Measurements from ENCODE around the gene NUP205. TPM values are rescaled to one million over a fixed set of nuclear protein-coding genes. Genes with fewer than 3 reads are reported as not detected.

The NUP205 gene
- total RNA-seq: 36.9 TPM

DNA sequence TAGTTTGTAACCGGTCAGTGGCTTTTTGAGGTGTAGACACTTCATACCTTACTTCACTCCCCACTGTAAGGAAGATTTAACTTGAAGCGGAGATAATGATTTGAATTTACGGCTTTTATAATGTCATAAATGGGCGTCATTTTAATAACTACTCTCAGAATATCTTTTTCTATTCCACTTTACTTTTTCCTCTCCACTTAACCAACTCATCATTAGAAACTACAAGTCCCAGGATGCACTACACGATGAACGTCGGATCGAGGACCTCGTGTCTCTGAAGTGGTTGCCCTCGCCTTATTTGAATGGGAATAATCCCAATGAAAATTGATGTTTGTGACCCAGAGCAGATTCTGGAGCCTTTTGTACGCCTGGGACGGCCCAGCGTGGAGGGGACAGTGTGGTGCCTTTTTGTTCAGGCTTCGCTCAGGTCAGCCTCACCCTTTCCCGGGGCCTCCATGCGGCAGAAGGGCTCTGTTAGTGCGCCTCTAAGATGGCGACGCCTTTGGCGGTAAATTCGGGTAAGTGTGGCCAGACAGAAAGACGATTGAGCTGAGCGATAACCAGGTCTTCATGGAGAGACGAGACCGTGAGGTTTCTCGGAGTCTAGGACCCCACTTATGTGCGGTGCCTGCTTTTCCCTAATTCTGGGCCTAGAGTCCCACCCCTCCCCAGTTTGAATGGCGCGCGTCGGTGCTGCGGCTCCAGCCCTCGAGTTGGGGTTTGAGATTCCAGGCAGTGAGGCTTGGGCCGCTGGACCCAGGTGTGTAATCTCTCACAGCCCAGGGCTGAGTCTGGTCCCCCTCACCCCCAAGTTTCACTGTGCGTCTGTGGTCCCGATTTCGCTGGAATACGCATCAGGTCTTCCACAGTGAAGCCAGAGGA lies at the start of gene NUP205:
Gene NUP205, plus strand, starts transcription at position 463 of the 882 bp plus-strand sequence. Its CDS starts 28 bp downstream, at position 491.
- peak; percentile 79 to 91 (median 84) for DNase-seq (ENCODE audit: low read depth in 2 of 3, low spot score in 2 of 3)

DNA sequence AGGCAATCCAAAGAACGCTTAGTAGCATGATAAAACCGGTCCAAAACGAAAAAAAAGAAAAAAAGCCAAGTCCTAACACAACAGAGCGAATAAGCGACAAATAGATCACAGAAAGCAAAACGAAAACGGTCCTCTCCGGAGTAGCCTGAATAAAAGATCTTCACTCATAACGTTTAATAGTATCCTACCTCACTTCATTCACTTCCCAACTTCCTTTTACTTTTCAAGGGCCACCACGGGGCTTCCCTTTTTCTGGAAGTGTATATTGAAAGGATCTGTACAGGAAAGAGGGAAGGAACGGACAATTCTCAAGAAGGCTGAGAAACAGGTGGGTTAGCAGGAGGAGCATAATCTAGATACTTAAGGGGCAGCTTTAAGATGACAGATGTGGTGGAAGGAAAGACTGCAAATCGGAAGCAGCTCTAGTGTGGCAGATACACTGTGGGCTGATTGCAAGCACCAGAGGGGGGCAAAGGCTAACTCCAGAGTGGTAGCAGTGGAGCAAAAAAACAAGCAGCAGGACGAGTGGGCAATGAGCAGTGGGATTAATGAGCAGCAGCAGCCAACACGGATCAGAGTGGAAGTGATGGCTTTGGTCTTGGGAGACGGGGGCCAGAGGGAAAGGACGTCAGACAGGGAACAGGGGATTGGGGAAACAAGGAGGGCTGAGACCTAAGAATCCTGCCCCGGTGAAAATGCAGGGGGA lies 48.7 kb upstream of the NUP205 start:
- DNase-seq (ENCODE audit: low read depth in 2 of 3, low spot score in 2 of 3): peak; percentile 7 to 74 (median 46)

DNA sequence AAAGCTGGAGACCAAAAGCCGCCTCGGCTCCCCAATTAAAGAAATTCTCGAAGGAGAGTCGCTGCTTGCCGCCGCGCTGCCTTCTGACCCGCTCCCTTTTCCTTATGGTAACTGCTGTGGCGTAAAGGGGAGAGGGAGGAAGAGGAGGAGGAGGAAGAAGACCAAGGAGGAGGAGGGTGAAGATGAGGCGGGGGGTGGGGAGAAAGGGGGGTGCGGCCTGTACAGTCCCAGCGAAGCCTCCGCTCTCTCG lies 48.2 kb upstream of the NUP205 start:
- no peak for DNase-seq (ENCODE audit: low read depth in 2 of 3, low spot score in 2 of 3)

- DNase-seq (ENCODE audit: low read depth in 2 of 3, low spot score in 2 of 3): peak; percentile 95 to 98 (median 96)
Observed at GRCh38 chr7:135509839-135510591, 47.7 kb upstream of the NUP205 start, which contains the start of gene CNOT4. Gene CNOT4, minus strand, starts transcription at chr7:135510102. Its CDS starts 71,771 bp downstream, at chr7:135438331.

DNA sequence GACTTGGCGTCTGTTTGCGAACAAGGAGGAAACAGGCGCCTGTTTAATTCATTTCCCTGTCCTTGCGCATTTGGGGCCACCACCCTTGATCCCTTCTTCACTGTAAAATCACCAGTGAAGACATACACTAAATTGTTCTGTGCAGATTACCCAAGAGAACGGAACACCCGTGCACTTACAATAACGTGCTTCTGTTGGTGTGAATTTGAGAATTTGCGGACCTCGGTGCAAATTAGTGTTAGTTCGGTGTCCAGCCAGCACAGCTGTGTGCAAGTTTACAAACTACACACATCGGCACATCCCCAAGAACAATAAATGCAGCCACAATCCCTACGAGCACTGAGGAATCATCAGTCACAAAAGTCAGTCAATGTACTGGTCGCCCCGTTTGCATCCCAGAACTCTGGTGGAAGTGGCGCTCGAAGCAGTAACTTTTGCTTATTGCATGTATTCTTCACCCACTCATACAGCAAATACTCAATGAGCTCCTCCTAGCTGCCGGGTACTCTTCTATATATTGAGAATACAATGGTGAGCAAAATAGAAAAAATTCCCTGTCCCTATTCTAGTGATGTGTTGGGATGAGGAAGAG lies 47.0 kb upstream of the NUP205 start:
- peak in 1 of 3 donors; percentile 15 for DNase-seq (ENCODE audit: low read depth in 2 of 3, low spot score in 2 of 3)

- peak; percentile 22 to 90 (median 72) for DNase-seq (ENCODE audit: low read depth in 2 of 3, low spot score in 2 of 3)
Observed at GRCh38 chr7:135512135-135512887, 45.4 kb upstream of the NUP205 start.

DNA sequence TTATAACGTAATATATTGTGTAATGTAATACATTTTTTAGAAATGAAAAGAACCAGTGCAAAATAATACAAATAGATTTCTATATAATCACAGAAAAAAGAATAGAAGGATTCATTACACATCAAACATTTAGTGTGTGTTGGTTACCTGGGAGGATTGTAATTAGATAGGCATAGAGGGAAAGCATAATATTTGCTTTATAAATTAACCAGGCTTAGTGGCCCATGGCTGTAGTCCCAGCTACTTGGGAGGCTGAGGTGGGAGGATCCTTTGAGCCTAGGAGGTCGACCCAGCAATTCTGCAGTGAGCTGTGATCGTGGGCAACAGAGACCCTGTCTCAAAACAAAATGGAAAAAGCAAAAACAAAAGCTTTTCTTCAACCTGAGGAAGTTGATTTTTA lies 42.9 kb upstream of the NUP205 start:
- no peak for DNase-seq (ENCODE audit: low read depth in 2 of 3, low spot score in 2 of 3)

DNA sequence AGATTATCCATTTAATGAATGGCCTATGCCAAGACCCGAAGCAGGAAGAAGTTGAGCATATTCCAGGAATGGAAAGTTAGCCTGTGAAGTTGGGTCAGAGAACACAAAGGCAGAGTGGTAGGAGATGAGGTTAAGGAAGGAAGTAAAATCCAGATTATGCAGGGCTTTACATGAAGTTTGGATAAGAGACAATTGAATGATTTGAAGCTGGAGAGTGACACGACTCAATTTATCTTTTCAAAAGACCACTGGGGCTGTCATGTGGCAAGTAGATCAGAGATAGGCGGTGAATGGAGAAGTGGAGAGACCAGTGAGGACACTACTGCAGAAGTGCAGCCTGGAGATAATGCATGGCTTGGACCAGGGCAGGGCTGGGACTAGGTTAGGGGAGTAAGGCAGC lies 40.7 kb upstream of the NUP205 start:
- no peak for DNase-seq (ENCODE audit: low read depth in 2 of 3, low spot score in 2 of 3)

DNA sequence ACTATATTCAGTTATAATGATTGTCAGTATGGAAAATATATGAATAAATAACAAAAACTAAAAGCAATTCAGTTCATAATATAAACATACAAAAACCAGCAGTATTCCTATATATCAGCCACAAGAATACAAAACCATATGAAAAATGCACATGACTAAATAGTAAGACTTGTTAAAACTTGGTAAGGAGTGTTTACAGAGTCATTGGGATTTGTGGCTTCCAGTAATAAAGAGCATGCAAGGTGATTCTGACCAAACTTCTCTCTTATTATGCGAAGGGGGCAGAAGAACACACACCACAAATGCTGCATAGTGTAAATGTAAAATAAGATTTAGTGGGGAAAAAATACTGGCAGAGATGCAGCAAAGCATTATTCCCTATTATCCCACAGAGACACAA lies 39.0 kb upstream of the NUP205 start:
- no peak for DNase-seq (ENCODE audit: low read depth in 2 of 3, low spot score in 2 of 3)

DNA sequence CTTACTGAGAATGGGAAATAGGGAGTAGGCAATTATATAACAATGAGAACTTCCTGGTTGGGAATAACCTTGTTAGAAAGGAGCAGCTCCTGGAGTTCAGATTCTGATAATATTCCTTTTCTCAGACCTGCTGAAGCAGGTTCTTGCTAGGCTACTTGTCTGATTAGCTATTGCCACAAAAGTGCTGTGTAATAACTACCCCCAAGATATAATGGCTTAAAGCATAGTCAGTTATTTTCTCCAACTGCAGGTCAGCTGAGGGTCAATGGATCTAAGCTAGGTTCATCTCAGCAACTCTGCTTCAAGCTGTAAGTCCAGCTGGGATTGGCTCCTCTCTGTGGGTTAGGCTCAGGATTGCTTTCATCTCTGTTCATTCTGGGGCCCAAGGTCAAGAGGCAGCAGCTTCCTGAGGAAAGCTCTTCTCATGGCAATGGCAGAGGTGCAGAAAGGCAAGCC lies 38.5 kb upstream of the NUP205 start:
- no peak for DNase-seq (ENCODE audit: low read depth in 2 of 3, low spot score in 2 of 3)

DNA sequence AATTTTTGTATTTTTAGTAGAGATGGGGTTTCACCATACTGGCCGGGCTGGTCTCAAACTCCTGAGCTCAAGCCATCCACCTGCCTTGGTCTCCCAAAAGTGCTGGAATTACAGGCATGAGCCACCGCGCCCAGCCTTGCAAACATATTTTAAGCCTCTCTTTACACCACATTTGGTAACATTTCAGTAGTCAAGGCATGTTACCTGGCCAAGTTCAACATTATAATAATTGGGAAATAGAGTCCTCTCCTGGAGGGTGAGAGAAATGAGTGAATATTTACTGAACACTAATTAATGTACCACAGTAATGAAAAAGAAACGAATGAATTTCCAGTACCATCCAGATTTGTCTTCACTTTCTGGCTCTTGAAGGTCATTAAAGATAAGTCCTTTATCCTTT lies 37.8 kb upstream of the NUP205 start:
- no peak for DNase-seq (ENCODE audit: low read depth in 2 of 3, low spot score in 2 of 3)

- no peak for DNase-seq (ENCODE audit: low read depth in 2 of 3, low spot score in 2 of 3)
Observed at GRCh38 chr7:135522509-135522908, 35.2 kb upstream of the NUP205 start.

GRCh38 chr7:135523146-135523545 lies 34.6 kb upstream of the NUP205 start:
- no peak for DNase-seq (ENCODE audit: low read depth in 2 of 3, low spot score in 2 of 3)

GRCh38 chr7:135525426-135525825 lies 32.3 kb upstream of the NUP205 start:
- no peak for DNase-seq (ENCODE audit: low read depth in 2 of 3, low spot score in 2 of 3)

DNA sequence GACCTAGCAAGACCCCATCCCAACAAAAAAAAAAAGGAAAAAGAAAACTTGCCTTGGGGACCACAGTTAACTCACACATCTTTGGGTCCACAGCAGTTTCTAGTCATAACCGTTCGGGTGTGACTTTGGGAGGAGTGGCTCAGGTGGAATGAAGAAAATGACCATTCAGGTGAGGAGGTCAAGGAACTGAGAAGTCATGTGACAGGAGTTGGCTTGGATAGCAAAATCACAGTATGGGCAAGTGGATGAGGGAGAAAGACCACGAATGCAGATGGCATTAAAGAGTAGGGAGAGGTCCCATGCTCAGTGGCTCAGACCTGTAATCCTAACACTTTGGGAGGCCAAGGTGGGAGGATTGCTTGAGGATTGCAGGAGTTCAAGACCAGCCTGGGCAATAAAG lies 30.7 kb upstream of the NUP205 start:
- DNase-seq (ENCODE audit: low read depth in 2 of 3, low spot score in 2 of 3): no peak

DNA sequence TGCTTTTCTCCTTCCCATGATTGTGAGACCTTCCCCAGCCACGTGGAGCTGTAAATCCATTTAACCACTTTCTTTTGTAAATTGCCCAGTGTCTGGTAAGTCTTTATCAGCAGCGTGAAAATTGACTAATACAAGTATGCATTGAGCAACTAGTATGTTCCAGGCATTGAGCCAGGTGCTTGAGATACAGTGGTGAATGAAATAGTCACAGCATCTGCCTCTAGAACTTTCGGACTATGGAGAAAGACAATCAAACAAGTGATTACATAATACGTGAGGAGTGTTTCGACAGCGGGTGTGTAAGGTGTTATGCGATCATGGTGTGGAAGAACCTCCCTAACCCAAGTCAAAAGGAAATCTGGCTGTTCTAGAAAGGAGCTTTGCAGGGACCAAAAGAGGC lies 21.6 kb upstream of the NUP205 start:
- no peak for DNase-seq (ENCODE audit: low read depth in 2 of 3, low spot score in 2 of 3)

GRCh38 chr7:135537453-135537852 lies 20.3 kb upstream of the NUP205 start:
- DNase-seq (ENCODE audit: low read depth in 2 of 3, low spot score in 2 of 3): no peak

DNA sequence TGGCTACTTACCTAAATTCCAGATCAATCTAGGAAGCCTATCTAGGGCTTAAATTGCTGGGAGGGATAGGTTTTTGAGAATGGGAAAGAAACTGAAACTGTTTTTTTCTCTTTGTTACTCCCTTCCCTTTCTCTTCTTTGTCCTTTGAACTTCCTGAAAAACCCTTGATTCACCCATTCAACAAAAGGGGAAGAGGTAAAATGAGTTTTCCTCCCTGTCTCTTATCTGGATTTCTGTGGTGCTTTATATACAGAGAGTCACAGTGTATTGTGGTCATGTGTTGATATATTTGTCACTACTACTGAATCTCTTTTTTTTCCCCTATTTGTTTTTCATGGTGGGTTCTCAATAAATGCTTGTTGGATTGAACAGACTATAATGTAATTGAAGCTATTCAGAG lies 19.8 kb upstream of the NUP205 start:
- DNase-seq (ENCODE audit: low read depth in 2 of 3, low spot score in 2 of 3): peak in 2 of 3 donors; percentile 15 to 52

GRCh38 chr7:135538376-135538775 lies 19.3 kb upstream of the NUP205 start:
- no peak for DNase-seq (ENCODE audit: low read depth in 2 of 3, low spot score in 2 of 3)

DNA sequence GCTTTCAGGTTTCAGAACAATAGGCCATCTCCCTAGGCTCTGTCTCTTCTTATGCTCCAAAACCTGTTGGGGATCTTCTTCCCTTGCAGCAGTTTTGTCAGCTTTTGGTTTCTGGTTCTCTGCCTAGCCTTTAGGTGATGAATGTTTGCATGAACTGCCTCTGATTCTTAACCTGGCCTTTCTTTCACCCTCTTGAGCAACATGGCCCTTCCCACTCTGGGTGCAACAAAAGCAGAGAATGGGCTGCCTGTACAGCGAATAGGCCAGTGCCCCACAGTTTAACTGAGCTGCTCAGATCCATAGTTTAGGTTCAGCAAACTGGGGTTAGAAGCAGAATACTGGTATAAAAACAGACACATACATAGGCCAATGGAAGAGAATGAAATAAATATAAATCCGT lies 18.1 kb upstream of the NUP205 start:
- no peak for DNase-seq (ENCODE audit: low read depth in 2 of 3, low spot score in 2 of 3)
